Activated effector memory CD4-positive, alpha-beta T cell treated with anti-CD3 and anti-CD28 coated beads, Interleukin-2, amount 50 U/mL, for 16 hours (primary cell): Measurements from ENCODE around the gene GALE.
"Not testable (repeated sequence)": the region's sequence is repeated elsewhere in the genome, so short reads cannot be mapped to it uniquely, and the experiment has no call there.

ENCODE experiments used
- DNase-seq: peaks from one replicate; pipeline ENCODE4 v3.0.0-alpha.2; 2020

The GALE gene

GRCh38 chr1:23800400-23801337, at the start of gene GALE:
Gene GALE, minus strand, starts transcription at chr1:23800754. Its CDS starts 1,747 bp downstream, at chr1:23799007.
- peak; percentile 99 for DNase-seq

GRCh38 chr1:23848673-23849616, 48.4 kb upstream of the GALE start:
- DNase-seq, result no peak

GRCh38 chr1:23847482-23848095, 47.0 kb upstream of the GALE start:
- DNase-seq, result not testable (repeated sequence)

- no peak for DNase-seq
Measured at GRCh38 chr1:23845163-23845562, 44.6 kb upstream of the GALE start.

GRCh38 chr1:23843644-23844043, 43.1 kb upstream of the GALE start:
- no peak for DNase-seq

GRCh38 chr1:23838401-23838866, 37.9 kb upstream of the GALE start:
- peak; percentile 91 for DNase-seq

GRCh38 chr1:23837908-23838307, 37.4 kb upstream of the GALE start:
- DNase-seq, result no peak

GRCh38 chr1:23836037-23836436, 35.5 kb upstream of the GALE start:
- DNase-seq, result no peak

- not testable (repeated sequence) for DNase-seq
Measured at GRCh38 chr1:23834156-23834555, 33.6 kb upstream of the GALE start.

GRCh38 chr1:23827717-23828116, 27.2 kb upstream of the GALE start:
- DNase-seq, result no peak

- DNase-seq, result not testable (repeated sequence)
Measured at GRCh38 chr1:23826590-23826989, 26.0 kb upstream of the GALE start.

GRCh38 chr1:23825762-23826522, 25.4 kb upstream of the GALE start:
- peak; percentile 67 for DNase-seq

GRCh38 chr1:23825076-23825761, 24.7 kb upstream of the GALE start, which contains the start of gene HMGCL:
Gene HMGCL, minus strand, starts transcription at chr1:23825429. Its CDS starts 14 bp downstream, at chr1:23825415.
- peak; percentile 96 for DNase-seq

- DNase-seq, result no peak
Measured at GRCh38 chr1:23824711-23825075, 24.1 kb upstream of the GALE start.

GRCh38 chr1:23823767-23824166, 23.2 kb upstream of the GALE start:
- no peak for DNase-seq

GRCh38 chr1:23817633-23818032, 17.1 kb upstream of the GALE start:
- DNase-seq, result no peak

- no peak for DNase-seq
Measured at GRCh38 chr1:23816906-23817305, 16.4 kb upstream of the GALE start.

GRCh38 chr1:23816361-23816760, 15.8 kb upstream of the GALE start:
- no peak for DNase-seq

GRCh38 chr1:23814016-23814415, 13.5 kb upstream of the GALE start:
- no peak for DNase-seq

- peak; percentile 77 for DNase-seq
Measured at GRCh38 chr1:23810818-23811540, 10.4 kb upstream of the GALE start.

GRCh38 chr1:23809751-23810171, 9.2 kb upstream of the GALE start:
- peak; percentile 92 for DNase-seq
